ENCODE measurements around the gene SMIM12.

SMIM12 gene

DNA sequence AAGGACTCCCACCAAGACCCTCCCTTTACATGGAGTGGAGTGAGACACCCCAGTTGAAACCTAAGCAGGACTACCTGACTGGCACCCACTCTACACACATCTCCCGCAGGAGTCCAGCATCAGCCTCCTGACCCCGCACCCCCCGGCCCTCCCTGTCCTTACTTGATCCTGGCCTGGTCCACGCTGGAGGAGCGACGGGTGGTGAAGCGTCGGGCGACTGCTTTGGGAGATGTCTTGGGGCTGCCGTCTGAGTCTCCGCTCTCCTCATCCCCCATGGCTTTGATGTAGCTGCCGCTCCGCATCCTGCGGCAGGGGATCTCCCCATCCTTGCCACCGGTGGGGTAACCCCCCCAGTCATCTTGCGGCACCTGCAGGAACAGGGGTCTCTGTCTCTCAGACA is 40.4 kb upstream of the SMIM12 start:
- no peaks in the 10 kb centered on the region for H3K36me3 ChIP-seq (ENCODE audit: control insufficient read depth in 1 of 2, insufficient read depth in 2 of 2, low read length in 2 of 2)
- no peaks in the 10 kb centered on the region for H3K4me1 ChIP-seq (ENCODE audit: control insufficient read depth in 1 of 2, insufficient read depth in 2 of 2, low read length in 2 of 2)
- H3K4me3 ChIP-seq (ENCODE audit: low read depth in 1 of 2, low read length in 2 of 2): no peak overlapping the region
- peaks cover 0 to 6% of the 10 kb centered on the region in 2 donors for H3K27me3 ChIP-seq (ENCODE audit: control insufficient read depth in 1 of 2, insufficient read depth in 2 of 2, low read length in 2 of 2)
- no peak overlapping the region for H3K9ac ChIP-seq (ENCODE audit: low read depth in 1 of 2, low read length in 2 of 2)
- H3K9me3 ChIP-seq (ENCODE audit: control insufficient read depth in 1 of 2, low read length in 2 of 2): no peaks in the 10 kb centered on the region
- no peak overlapping the region for H3K27ac ChIP-seq (ENCODE audit: low read depth, low read length)

- Histone ChIP-seq H3K9ac (ENCODE audit: low read depth in 1 of 2, low read length in 2 of 2) (no peak overlapping the region), H3K4me3 (ENCODE audit: low read depth in 1 of 2, low read length in 2 of 2) (no peak overlapping the region), H3K9me3 (ENCODE audit: control insufficient read depth in 1 of 2, low read length in 2 of 2) (no peaks in the 10 kb centered on the region), H3K4me1 (ENCODE audit: control insufficient read depth in 1 of 2, insufficient read depth in 2 of 2, low read length in 2 of 2) (no peaks in the 10 kb centered on the region), H3K27me3 (ENCODE audit: control insufficient read depth in 1 of 2, insufficient read depth in 2 of 2, low read length in 2 of 2) (peaks cover 0 to 6% of the 10 kb centered on the region in 2 donors), H3K27ac (ENCODE audit: low read depth, low read length) (no peak overlapping the region), H3K36me3 (ENCODE audit: control insufficient read depth in 1 of 2, insufficient read depth in 2 of 2, low read length in 2 of 2) (no peaks in the 10 kb centered on the region)
These were observed 39.9 kb upstream of the SMIM12 start for GRCh38 chr1:34899471-34899870.

DNA sequence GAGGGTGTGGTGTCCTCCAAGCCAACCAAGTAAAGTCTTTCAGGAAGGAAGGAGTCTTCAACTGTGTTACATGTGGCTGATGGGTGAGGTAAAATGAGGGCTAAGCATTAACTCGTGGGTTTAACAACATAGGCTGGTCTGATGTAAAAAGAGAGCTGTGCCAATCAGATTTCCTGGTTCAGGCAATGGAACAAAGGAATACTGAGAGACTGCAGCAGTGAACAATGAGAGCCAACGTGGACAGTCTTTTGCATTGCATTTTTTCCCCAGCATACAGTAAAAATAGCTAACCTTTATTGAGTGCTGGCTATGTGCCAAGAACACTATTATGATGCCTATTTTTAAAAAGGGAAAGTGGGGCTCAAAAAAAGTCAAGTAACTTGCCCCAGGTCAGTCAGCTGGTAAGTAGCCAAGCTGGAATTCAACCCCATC is 38.8 kb upstream of the SMIM12 start:
- Histone ChIP-seq H3K27ac (ENCODE audit: low read depth, low read length) (no peak overlapping the region), H3K9me3 (ENCODE audit: control insufficient read depth in 1 of 2, low read length in 2 of 2) (no peaks in the 10 kb centered on the region), H3K4me1 (ENCODE audit: control insufficient read depth in 1 of 2, insufficient read depth in 2 of 2, low read length in 2 of 2) (no peaks in the 10 kb centered on the region), H3K36me3 (ENCODE audit: control insufficient read depth in 1 of 2, insufficient read depth in 2 of 2, low read length in 2 of 2) (no peaks in the 10 kb centered on the region), H3K27me3 (ENCODE audit: control insufficient read depth in 1 of 2, insufficient read depth in 2 of 2, low read length in 2 of 2) (peaks cover 0 to 6% of the 10 kb centered on the region in 2 donors), H3K9ac (ENCODE audit: low read depth in 1 of 2, low read length in 2 of 2) (no peak overlapping the region), H3K4me3 (ENCODE audit: low read depth in 1 of 2, low read length in 2 of 2) (no peak overlapping the region)

DNA sequence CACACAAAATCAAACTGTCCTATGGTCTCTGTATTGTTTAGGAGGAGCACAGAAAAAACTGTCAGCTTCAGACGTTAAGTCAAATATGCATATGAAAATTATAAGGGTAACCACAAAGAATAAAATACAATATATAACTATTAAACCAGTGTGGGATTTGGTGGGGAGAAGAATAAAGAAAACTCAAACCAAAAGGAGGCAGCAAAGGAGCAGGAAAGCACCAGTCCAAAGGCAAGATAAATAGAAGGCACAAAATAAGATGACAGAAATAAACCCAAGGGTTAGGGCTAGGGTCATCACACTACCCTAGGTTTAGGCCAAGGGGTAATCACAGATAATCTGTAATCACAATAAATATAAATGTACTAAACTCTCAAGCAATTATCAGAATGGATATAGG is 37.1 kb upstream of the SMIM12 start:
- H3K27me3 ChIP-seq (ENCODE audit: control insufficient read depth in 1 of 2, insufficient read depth in 2 of 2, low read length in 2 of 2): peaks cover 0 to 3% of the 10 kb centered on the region in 2 donors
- H3K9ac ChIP-seq (ENCODE audit: low read depth in 1 of 2, low read length in 2 of 2): no peak overlapping the region
- H3K27ac ChIP-seq (ENCODE audit: low read depth, low read length): no peak overlapping the region
- H3K4me1 ChIP-seq (ENCODE audit: control insufficient read depth in 1 of 2, insufficient read depth in 2 of 2, low read length in 2 of 2): no peaks in the 10 kb centered on the region
- H3K36me3 ChIP-seq (ENCODE audit: control insufficient read depth in 1 of 2, insufficient read depth in 2 of 2, low read length in 2 of 2): no peaks in the 10 kb centered on the region
- H3K9me3 ChIP-seq (ENCODE audit: control insufficient read depth in 1 of 2, low read length in 2 of 2): peaks cover 2 to 8% of the 10 kb centered on the region in 2 donors
- H3K4me3 ChIP-seq (ENCODE audit: low read depth in 1 of 2, low read length in 2 of 2): no peak overlapping the region

GRCh38 chr1:34889705-34890104 is 30.2 kb upstream of the SMIM12 start:
- Histone ChIP-seq H3K4me1 (ENCODE audit: control insufficient read depth in 1 of 2, insufficient read depth in 2 of 2, low read length in 2 of 2) (peaks cover 0 to 3% of the 10 kb centered on the region in 2 donors), H3K4me3 (ENCODE audit: low read depth in 1 of 2, low read length in 2 of 2) (no peak overlapping the region), H3K27me3 (ENCODE audit: control insufficient read depth in 1 of 2, insufficient read depth in 2 of 2, low read length in 2 of 2) (peaks cover 20 to 26% of the 10 kb centered on the region in 2 donors), H3K9me3 (ENCODE audit: control insufficient read depth in 1 of 2, low read length in 2 of 2) (peaks cover 3 to 8% of the 10 kb centered on the region in 2 donors), H3K27ac (ENCODE audit: low read depth, low read length) (no peak overlapping the region), H3K36me3 (ENCODE audit: control insufficient read depth in 1 of 2, insufficient read depth in 2 of 2, low read length in 2 of 2) (no peaks in the 10 kb centered on the region), H3K9ac (ENCODE audit: low read depth in 1 of 2, low read length in 2 of 2) (no peak overlapping the region)

DNA sequence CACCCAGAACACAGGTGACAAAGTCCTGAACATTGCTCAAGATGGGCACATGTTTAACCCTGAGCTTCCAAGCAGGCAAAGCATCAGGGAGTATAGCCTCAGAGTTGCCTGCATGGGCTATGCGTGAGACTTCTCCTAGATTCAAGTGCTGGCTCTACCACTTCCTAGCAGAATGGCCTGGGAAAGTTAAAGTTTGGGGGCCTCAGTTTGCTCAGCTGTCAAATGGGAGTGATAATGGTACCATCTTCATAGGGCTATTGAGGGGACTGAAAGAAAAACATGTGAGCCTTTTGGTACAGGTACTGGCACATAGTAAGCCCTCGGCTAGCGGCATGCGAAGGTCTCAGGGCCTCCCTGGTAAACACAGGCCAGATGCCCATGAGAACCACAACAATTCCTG is 28.0 kb upstream of the SMIM12 start:
- Histone ChIP-seq H3K36me3 (ENCODE audit: control insufficient read depth in 1 of 2, insufficient read depth in 2 of 2, low read length in 2 of 2) (no peaks in the 10 kb centered on the region), H3K4me1 (ENCODE audit: control insufficient read depth in 1 of 2, insufficient read depth in 2 of 2, low read length in 2 of 2) (peaks cover 0 to 3% of the 10 kb centered on the region in 2 donors), H3K4me3 (ENCODE audit: low read depth in 1 of 2, low read length in 2 of 2) (no peak overlapping the region), H3K9me3 (ENCODE audit: control insufficient read depth in 1 of 2, low read length in 2 of 2) (peaks cover 3 to 8% of the 10 kb centered on the region in 2 donors), H3K27ac (ENCODE audit: low read depth, low read length) (no peak overlapping the region), H3K27me3 (ENCODE audit: control insufficient read depth in 1 of 2, insufficient read depth in 2 of 2, low read length in 2 of 2) (peaks cover 27 to 41% of the 10 kb centered on the region in 2 donors), H3K9ac (ENCODE audit: low read depth in 1 of 2, low read length in 2 of 2) (no peak overlapping the region)

GRCh38 chr1:34885405-34886247 is 26.1 kb upstream of the SMIM12 start:
- peaks cover 0 to 3% of the 10 kb centered on the region in 2 donors for H3K4me1 ChIP-seq (ENCODE audit: control insufficient read depth in 1 of 2, insufficient read depth in 2 of 2, low read length in 2 of 2)
- H3K27me3 ChIP-seq (ENCODE audit: control insufficient read depth in 1 of 2, insufficient read depth in 2 of 2, low read length in 2 of 2): peaks cover 27 to 39% of the 10 kb centered on the region in 2 donors
- no peaks in the 10 kb centered on the region for H3K36me3 ChIP-seq (ENCODE audit: control insufficient read depth in 1 of 2, insufficient read depth in 2 of 2, low read length in 2 of 2)
- H3K27ac ChIP-seq (ENCODE audit: low read depth, low read length): no peak overlapping the region
- H3K9ac ChIP-seq (ENCODE audit: low read depth in 1 of 2, low read length in 2 of 2): no peak overlapping the region
- H3K4me3 ChIP-seq (ENCODE audit: low read depth in 1 of 2, low read length in 2 of 2): peak overlapping the region in 1 of 2 donors; percentile 53
- no peaks in the 10 kb centered on the region for H3K9me3 ChIP-seq (ENCODE audit: control insufficient read depth in 1 of 2, low read length in 2 of 2)

GRCh38 chr1:34884961-34885360 is 25.4 kb upstream of the SMIM12 start:
- H3K9ac ChIP-seq (ENCODE audit: low read depth in 1 of 2, low read length in 2 of 2): no peak overlapping the region

DNA sequence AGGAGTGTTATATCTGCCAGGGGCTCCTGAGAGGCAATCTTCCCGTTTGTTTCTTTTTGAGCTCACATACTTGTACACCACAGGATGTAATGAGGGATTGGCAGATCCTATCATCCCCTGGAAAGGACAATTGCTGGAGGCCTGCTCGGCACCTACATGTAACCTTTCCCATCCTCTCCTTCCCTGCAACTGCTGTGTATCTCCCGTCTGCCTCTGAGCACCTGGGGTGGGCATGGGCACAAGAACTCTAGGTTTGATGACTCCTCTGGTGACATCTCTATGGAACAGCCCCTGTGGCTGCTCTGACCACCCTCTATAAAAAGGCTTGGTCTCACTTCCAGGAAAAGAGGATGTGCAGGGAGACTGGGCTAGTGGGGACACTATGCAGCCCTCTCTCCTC is 25.0 kb upstream of the SMIM12 start:
- H3K27me3 ChIP-seq (ENCODE audit: control insufficient read depth in 1 of 2, insufficient read depth in 2 of 2, low read length in 2 of 2): peaks cover 19 to 35% of the 10 kb centered on the region in 2 donors
- no peak overlapping the region for H3K27ac ChIP-seq (ENCODE audit: low read depth, low read length)
- H3K36me3 ChIP-seq (ENCODE audit: control insufficient read depth in 1 of 2, insufficient read depth in 2 of 2, low read length in 2 of 2): no peaks in the 10 kb centered on the region
- H3K9me3 ChIP-seq (ENCODE audit: control insufficient read depth in 1 of 2, low read length in 2 of 2): no peaks in the 10 kb centered on the region
- H3K4me3 ChIP-seq (ENCODE audit: low read depth in 1 of 2, low read length in 2 of 2): no peak overlapping the region
- peaks cover 0 to 3% of the 10 kb centered on the region in 2 donors for H3K4me1 ChIP-seq (ENCODE audit: control insufficient read depth in 1 of 2, insufficient read depth in 2 of 2, low read length in 2 of 2)
- H3K9ac ChIP-seq (ENCODE audit: low read depth in 1 of 2, low read length in 2 of 2): no peak overlapping the region

More at GRCh38 chr1:34884961-34885360, 25.4 kb upstream of the SMIM12 start:
- Histone ChIP-seq H3K36me3 (ENCODE audit: control insufficient read depth in 1 of 2, insufficient read depth in 2 of 2, low read length in 2 of 2) (no peaks in the 10 kb centered on the region), H3K9me3 (ENCODE audit: control insufficient read depth in 1 of 2, low read length in 2 of 2) (no peaks in the 10 kb centered on the region), H3K27ac (ENCODE audit: low read depth, low read length) (no peak overlapping the region), H3K4me1 (ENCODE audit: control insufficient read depth in 1 of 2, insufficient read depth in 2 of 2, low read length in 2 of 2) (peaks cover 0 to 3% of the 10 kb centered on the region in 2 donors), H3K4me3 (ENCODE audit: low read depth in 1 of 2, low read length in 2 of 2) (peak overlapping the region in 1 of 2 donors; percentile 53), H3K27me3 (ENCODE audit: control insufficient read depth in 1 of 2, insufficient read depth in 2 of 2, low read length in 2 of 2) (peaks cover 24 to 35% of the 10 kb centered on the region in 2 donors)

- Histone ChIP-seq H3K4me3 (ENCODE audit: low read depth in 1 of 2, low read length in 2 of 2) (no peak overlapping the region), H3K4me1 (ENCODE audit: control insufficient read depth in 1 of 2, insufficient read depth in 2 of 2, low read length in 2 of 2) (no peaks in the 10 kb centered on the region), H3K27ac (ENCODE audit: low read depth, low read length) (no peak overlapping the region), H3K9ac (ENCODE audit: low read depth in 1 of 2, low read length in 2 of 2) (no peak overlapping the region), H3K27me3 (ENCODE audit: control insufficient read depth in 1 of 2, insufficient read depth in 2 of 2, low read length in 2 of 2) (peaks cover 14 to 17% of the 10 kb centered on the region in 2 donors), H3K9me3 (ENCODE audit: control insufficient read depth in 1 of 2, low read length in 2 of 2) (no peaks in the 10 kb centered on the region), H3K36me3 (ENCODE audit: control insufficient read depth in 1 of 2, insufficient read depth in 2 of 2, low read length in 2 of 2) (no peaks in the 10 kb centered on the region)
These were observed 19.7 kb upstream of the SMIM12 start for GRCh38 chr1:34879230-34879629.
